Stimulated activated CD8-positive, alpha-beta memory T cell treated with anti-CD3 and anti-CD28 coated beads, Interleukin-15, amount 100 ng/mL, for 4 hours (primary cell): ENCODE measurements around the gene NKX2-8.
"Not testable (repeated sequence)": the region's sequence is repeated elsewhere in the genome, so short reads cannot be mapped to it uniquely, and the experiment has no call there.

Experiments used
- DNase-seq, 2 donors: peaks; one replicate each; pipeline ENCODE4 v3.0.0-alpha.2; 2020; ENCODE audit warnings: low read depth in 2 of 2

The NKX2-8 gene

DNA sequence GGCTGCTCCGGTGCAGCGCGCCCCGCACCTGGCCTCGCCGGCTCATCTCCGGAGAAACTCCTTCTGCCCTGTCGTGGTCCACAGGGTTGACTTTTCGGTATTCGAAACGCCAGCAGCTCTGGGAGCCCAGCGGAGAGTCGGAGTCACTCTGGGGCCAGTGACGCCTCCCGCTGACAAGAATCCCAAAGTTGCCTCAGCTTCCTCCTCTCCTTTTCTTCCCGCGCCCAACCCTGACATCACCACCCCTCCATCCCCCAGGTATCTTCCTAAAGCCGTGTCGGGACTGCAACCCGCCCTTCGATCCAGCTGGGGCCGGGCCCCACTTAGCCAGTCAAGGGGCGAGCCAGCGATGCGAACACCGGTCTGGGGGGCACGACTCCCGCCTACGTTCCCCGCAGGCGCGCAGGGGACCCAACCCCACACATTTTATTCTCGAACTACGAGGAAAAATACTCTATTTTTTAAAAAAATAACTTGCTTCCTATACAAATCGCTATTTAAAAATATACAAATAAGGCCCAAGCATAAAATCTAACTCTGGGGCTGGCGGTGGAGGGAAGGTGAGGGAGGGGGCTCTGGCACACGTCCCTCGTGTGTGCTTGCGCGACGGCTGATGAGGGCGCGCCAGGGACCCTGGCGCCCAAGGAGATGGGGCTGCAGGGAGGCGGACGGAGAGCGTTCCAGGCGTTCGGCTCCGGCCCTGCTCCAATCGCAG lies 2.1 kb downstream of the NKX2-8 start:
- DNase-seq: no peak

DNA sequence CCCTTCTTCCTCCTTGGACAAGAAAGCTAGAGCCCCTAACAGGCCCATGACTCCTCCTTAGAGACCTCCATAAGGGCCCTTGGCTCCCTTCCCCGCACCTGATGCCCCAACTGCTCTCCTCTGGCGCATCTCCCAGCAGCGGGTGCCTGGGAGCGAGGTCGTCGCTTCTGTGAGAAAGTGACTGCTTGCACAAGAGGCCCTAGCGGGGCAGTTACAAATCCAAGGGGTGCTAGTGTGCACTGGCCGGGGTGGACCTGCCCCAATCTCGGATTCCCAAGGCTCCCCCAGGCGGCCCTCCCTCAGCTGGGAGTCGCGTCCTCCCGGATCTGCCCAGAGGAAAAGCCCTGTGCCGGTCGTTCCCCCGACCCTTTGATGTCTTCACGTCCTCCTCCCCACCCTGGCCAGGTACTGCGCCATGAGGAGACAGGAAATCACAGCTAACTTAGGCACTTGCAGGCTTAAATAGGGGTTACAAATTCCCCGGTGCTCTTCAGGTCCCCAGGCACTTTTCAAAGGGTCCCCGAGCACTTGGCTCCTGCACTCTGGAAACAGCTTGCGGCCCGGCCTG lies 2.8 kb downstream of the NKX2-8 start:
- DNase-seq: no peak

DNA sequence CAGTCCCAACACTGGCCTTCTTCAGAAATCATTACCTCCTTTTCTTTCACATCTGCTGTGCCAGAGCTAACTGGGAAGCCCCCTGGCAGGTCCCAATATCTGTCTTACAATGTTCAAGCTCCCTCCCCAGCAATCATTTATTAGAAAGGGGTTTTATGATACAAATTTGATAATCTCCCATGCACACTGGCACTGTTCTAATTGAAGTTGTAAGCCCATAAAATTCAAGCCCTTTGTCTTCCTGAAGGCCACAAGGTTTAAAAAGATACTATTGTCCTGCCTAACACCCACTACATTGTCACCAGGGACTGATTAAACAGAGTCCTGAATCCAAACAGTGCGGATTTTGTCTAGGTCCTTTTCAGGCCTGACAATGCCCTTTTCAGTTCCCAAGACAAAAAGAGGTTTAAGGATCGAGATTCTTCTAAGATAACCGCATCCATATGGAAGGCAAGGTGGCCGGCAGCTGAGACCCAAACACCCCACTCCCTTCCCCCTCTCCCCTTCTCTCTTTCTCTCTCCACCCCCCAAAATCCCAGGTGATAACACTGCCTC lies 3.3 kb downstream of the NKX2-8 start:
- no peak for DNase-seq

DNA sequence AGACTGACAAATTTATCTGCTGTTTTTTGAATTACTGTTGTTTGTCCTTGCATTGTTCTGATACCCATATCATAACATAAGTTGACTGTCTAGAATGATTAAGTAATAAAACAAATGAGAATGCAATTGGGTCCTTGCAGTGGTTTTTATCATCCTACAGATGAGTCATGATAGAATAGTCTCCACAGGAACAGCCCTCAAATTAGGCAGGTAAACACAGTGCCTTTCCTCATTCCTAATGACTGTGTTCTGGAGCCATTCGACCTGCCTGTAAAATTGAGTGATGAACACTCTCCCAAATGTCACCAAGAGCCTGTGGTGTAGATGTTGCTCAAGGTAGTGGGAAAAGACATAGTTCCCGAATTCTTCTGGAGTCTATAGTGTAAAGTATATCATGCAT lies 12.3 kb downstream of the NKX2-8 start:
- DNase-seq: no peak

DNA sequence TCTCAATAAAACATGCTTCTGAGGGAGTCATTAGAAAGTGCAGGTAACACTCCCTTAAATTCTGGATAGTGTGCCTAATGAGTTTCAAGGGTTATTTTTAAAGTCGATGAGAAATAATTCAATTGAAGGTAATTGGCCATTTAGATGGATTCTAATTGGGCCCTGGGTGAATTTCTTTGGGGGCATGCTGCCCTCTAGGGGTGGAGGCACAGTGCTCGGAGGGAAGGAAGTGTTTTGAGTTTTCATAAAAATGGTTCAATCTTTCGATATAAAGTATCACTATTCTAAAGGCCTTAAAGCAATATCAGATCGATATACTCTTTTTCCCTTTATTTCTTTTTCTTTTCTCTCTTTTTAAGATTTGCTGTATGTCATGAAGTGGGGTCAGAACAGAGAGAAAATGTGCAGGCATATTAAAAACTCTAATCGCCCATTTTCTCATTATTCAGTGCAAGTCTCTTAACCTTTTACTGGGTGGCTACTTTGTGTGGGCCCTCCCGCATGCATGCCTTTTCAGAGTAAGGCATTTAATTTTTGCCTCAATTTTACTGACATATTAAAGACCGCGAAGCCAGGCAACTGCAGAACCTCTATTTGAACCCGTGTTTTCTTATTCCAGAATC lies 25.5 kb downstream of the NKX2-8 start:
- DNase-seq: no peak

DNA sequence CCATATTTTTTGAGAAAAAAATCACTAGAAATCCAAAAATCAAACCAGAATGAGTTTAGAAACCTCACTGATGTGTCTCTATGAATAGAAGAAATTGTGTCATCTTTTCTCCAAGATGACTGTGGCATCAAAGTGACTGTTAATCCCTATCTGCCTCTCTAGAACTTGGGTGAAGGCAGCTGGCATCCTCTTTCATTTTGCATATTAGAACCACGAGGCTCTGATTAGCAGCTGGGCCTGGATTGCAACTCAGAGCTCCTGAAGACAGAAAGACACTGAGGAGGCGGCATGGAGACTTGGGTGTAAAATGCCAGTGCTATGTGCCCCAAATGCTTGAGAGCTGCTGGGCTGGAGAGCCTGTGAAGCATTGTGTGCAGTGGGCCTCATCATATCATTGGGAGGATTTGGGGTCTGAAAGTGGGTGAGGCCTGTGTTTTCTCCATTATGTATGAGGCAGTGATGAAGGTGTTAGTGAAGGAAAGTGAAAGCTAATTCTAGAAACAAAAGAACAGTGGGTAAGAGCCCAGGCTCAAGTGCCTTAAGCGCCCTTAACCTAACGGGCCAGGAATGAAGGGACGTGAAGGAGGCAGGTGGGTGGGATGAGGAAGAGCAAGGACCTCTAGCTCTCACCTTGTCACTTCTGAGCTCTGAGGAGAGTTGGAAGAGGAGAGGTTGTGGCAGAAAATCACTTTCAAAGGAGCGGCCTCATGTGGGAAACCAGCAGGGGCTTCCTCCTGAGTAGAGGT lies 26.2 kb downstream of the NKX2-8 start:
- no peak for DNase-seq

DNA sequence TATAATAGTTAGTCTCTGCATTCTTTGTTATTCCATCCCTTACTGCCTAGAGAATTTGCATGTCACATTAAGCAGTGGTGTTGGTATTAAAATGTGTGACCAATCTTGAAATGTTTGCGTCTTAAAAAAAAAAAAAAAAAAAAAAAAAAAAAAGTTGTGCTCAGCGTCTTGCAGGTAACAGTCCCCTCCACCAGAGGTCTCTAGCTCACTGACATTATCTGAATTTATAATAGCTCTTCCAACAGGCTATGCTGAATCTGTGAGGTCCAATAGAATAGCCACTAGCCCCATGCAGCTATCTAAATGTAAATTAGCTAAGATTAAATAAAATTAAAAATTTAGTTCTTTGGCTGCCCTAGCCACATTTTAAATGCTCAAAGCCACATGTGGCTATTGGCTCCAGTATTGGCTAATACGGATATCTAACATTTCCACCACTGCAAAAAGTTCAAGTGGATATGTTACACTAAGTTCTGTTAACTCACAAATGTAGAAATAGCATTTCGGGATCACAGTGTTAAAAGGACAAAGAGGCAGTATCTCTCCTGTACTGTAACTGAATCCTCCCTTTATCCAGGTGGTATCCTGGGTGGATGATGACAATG lies 28.7 kb downstream of the NKX2-8 start:
- no peak for DNase-seq

DNA sequence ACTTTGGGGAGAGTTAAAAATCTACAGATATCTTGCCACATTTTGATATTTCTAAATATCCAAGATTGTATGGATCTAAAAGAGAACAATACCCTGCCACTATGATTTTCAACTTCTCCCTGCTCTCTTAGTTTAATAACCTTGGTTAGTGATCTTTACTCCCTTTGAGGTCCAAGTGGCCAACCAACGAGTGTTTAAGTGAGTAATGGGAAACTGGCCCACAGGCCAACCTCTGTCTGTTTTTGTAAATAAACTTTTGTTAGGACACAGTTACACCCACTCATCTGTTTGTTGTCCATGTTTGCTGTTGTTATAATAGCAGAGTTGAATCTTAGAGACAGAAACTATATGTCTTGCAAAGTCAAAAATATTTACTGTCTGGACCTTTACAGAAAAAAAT lies 31.5 kb downstream of the NKX2-8 start:
- DNase-seq: no peak

DNA sequence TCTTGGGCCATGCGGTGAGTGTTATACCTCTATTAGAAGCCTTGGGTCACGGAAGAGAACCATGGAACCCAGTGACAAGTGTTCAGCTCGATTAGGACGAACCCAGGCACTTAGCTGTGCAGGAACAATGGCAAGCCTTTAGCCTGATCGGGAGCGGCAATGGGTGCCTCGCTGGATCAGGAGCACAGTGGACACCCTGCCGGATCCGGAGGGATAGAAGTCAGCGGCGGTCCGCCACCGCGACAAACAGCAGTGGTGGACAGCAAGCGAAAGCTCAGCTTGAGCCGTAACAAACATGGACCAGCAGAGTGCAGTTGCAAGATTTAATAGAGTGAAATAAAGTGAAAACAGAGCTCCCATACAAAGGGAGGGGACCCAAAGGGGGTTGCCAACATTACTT lies 38.1 kb downstream of the NKX2-8 start:
- not testable (repeated sequence) for DNase-seq

DNA sequence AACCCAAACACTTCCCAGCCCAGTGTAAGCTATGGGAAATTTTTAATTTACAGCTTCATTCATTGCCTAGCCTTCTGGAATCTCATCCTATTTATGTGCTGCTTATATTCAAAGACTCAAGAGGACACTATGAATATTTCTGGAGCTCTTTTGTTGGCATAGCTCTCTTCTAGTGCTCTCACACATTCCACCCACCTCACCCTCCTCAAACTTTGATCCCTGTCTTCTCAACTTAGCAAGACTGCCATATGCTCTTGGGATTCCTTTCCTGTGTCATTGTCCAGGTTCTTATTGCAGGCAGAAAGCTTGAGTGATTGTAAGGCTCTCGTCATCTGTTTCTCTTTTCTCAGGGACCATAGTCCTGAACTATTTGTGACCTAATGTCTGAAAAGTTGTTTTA lies 44.4 kb downstream of the NKX2-8 start:
- DNase-seq: no peak
